Immature natural killer cell (primary cell): Measurements from ENCODE around the gene MYH14. TPM values are rescaled to one million over a fixed set of nuclear protein-coding genes. Genes with fewer than 3 reads are reported as not detected.
A peak's percentile ranks its signal among the peaks of the same experiment; 100 is the strongest.

ENCODE experiments used
- DNase-seq, 3 donors: peaks; one replicate each; pipeline ENCODE4 v3.0.0; 2022; ENCODE audit warnings: mixed read lengths in 1 of 3
- H3K27ac Mint-ChIP-seq, 6 donors: one replicate each; pipeline ENCODE4 v1.8.0; 2020; ENCODE audit warnings: mixed read lengths in 6 of 6, mild to moderate bottlenecking in 5 of 6, inconsistent platforms in 4 of 6, moderate library complexity in 3 of 6
- H3K27me3 Mint-ChIP-seq, 3 donors: one replicate each; pipeline ENCODE4 v1.8.0; 2020 to 2021; ENCODE audit warnings: low read depth in 3 of 3, mild to moderate bottlenecking in 3 of 3, mixed read lengths in 3 of 3, moderate library complexity in 3 of 3, inconsistent platforms in 1 of 3
- H3K36me3 Mint-ChIP-seq, 3 donors: one replicate each; pipeline ENCODE4 v1.8.0; 2020; ENCODE audit warnings: mixed read lengths in 3 of 3, inconsistent platforms in 2 of 3, mild to moderate bottlenecking in 2 of 3
- H3K4me1 Mint-ChIP-seq, 2 donors: one replicate each; pipeline ENCODE4 v1.8.0; 2020; ENCODE audit warnings: inconsistent platforms in 2 of 2, mild to moderate bottlenecking in 2 of 2, mixed read lengths in 2 of 2, moderate library complexity in 1 of 2
- H3K4me3 Mint-ChIP-seq, 5 donors: one replicate each; pipeline ENCODE4 v1.8.0; 2020; ENCODE audit warnings: mild to moderate bottlenecking in 5 of 5, mixed read lengths in 5 of 5, inconsistent platforms in 3 of 5, moderate library complexity in 3 of 5
- H3K9me3 Mint-ChIP-seq, 6 donors: one replicate each; pipeline ENCODE4 v1.8.0; 2020; ENCODE audit warnings: mild to moderate bottlenecking in 6 of 6, mixed read lengths in 6 of 6, inconsistent platforms in 4 of 6, moderate library complexity in 3 of 6
- polyA plus RNA-seq, 3 donors: library from polyadenylated mRNA; unstranded; fragments of 300-500 nt; fragmentation: Illumina TruSeq; gene quantifications; one replicate each; pipeline ENCODE4 v1.2.3, GENCODE V29; 2021

Gene MYH14
- polyA plus RNA-seq, 3 donors from 2014 or later, result not detected

DNA sequence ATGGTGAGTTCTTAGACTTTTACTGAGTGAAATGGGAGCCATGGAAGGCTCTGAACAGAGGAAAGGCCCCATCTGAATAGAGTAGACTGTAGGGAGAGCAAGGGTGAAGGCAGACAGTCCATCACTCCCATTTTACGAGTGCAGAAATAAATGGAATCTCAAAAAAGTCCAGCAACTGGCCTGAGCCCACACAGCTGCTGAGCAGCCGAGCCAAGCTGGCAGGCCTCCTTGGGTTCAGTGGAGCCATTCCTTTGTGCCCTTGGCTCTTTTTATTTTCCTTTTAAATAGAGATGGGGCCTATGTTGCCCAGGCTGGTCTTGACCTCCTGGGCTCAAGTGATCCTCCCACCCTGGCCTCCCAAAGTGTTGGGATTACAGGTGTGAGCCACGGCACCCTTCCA, 1.0 kb upstream of the MYH14 start:
- H3K4me1 Mint-ChIP-seq, result peaks cover 0 to 2% of the 10 kb centered on the region in 2 donors
- H3K27me3 Mint-ChIP-seq, result peaks cover 10 to 30% (median 13%) of the 10 kb centered on the region in 3 donors
- no peaks in the 10 kb centered on the region for H3K9me3 Mint-ChIP-seq
- H3K27ac Mint-ChIP-seq, result no peak overlapping the region
- peak overlapping the region in 1 of 5 donors; percentile 7 for H3K4me3 Mint-ChIP-seq
- no peaks in the 10 kb centered on the region for H3K36me3 Mint-ChIP-seq
- DNase-seq, result no peak

DNA sequence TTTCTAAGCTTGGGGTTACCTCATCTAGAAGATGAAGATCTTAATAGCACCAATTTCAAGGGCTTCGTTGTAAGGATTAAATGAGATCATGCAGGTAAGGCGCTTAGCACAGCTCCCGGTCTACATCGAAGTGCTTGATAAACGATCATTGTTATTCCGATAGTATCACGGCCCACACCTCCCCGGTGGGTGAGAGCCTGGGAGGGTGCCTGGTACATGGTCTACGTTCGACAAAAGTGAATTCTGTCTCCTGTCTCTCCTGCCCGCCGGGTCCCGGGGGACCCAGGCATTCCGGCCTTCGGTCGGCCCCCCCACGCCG, 501 bp upstream of the MYH14 start:
- H3K9me3 Mint-ChIP-seq, result no peaks in the 10 kb centered on the region
- peaks cover 9 to 30% (median 16%) of the 10 kb centered on the region in 3 donors for H3K27me3 Mint-ChIP-seq
- no peaks in the 10 kb centered on the region for H3K36me3 Mint-ChIP-seq
- H3K4me3 Mint-ChIP-seq, result peak overlapping the region in 1 of 5 donors; percentile 29
- peaks cover 0 to 2% of the 10 kb centered on the region in 2 donors for H3K4me1 Mint-ChIP-seq
- no peak for DNase-seq
- no peak overlapping the region for H3K27ac Mint-ChIP-seq

DNA sequence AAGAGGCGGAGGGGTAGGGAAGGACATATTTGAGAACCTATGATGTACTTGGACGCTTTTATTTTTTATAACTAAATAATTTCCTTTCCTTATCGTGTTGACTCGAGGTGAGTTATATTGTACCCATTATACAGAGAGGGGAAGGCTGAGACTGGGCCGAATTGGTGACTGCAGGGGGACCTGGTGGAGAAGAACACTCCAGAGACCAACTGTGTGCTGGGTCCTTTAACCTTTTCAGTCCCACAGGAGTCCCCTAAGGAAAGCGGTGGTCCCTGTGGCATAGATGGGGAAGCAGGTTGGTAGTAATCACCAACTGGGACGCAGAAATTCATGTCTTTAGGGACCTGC, 633 bp downstream of the MYH14 start:
- no peaks in the 10 kb centered on the region for H3K36me3 Mint-ChIP-seq
- H3K27me3 Mint-ChIP-seq, result peaks cover 9 to 29% (median 13%) of the 10 kb centered on the region in 3 donors
- DNase-seq, result no peak
- peaks cover 0 to 2% of the 10 kb centered on the region in 2 donors for H3K4me1 Mint-ChIP-seq
- H3K9me3 Mint-ChIP-seq, result no peaks in the 10 kb centered on the region
- H3K27ac Mint-ChIP-seq, result no peak overlapping the region
- H3K4me3 Mint-ChIP-seq, result peak overlapping the region in 1 of 5 donors; percentile 38

DNA sequence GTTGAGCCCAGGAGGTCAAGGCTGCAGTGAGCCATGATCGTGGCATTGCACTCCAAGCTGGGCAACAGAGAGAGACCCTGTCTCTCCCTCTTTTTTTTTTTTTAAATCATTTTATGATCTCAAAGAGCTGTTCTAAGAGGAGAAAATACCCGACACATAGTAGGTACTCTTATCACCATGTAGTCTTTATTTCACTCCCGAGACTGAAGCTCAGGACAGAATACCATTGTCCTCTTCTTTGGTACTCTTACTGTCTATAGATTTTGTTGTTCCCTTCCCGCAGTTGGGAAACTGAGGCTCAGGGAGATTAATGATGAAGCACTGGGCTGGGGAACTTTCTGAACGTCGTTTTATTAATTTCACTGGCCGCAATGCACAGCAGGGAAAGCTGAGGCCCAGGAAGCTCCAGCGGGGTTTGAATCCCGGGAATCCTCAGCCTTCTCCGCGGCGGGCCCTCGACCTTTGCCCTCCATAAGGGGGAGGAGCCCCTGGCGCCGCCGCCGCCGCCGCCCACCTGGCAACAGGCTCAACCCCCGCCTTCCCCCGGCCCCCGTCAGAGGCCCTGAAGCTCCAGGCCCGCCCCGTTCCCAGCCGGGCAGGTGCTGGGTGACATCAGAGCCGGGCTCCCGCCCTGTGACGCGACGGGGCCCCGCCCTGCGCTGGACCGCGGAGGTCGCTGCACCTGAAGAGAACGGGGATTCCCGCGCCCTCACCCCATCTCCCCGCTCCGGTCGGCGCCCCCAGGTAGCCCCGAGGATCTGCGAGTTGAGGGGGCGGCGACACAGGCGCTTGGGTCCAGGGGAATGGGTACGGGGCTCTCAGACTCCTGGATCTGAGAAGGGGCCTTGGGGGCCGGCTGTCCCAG, 1.6 kb downstream of the MYH14 start:
- peaks cover 0 to 2% of the 10 kb centered on the region in 2 donors for H3K4me1 Mint-ChIP-seq
- DNase-seq, result no peak
- H3K36me3 Mint-ChIP-seq, result no peaks in the 10 kb centered on the region
- peaks cover 9 to 27% (median 13%) of the 10 kb centered on the region in 3 donors for H3K27me3 Mint-ChIP-seq
- no peak overlapping the region for H3K27ac Mint-ChIP-seq
- H3K4me3 Mint-ChIP-seq, result no peak overlapping the region
- no peaks in the 10 kb centered on the region for H3K9me3 Mint-ChIP-seq

DNA sequence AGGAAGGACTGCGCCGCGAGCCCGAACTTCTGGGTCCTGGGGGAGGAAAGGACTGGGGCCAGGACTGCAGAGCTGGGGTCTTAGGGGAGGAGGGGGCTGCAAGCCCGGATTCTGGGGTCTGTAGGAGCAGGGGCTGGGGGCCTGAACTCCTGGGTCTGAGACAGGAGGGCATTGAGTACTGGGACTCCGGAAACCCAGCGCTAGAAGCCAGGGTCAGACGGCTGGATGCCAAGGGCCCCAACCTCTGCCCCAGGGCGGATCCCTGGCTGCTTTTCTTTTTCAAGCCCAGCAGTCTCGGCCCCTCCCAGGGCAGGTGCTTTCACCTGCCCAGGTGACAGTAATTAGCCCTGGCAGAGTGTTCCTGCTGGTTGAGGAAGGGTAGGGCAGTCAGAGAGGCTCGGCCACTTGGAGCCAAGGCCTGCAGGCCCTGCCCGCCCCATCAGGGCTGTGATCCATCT, 2.3 kb downstream of the MYH14 start:
- Mint-ChIP-seq H3K27me3 (peaks cover 9 to 23% (median 13%) of the 10 kb centered on the region in 3 donors), H3K4me1 (peaks cover 0 to 2% of the 10 kb centered on the region in 2 donors), H3K36me3 (no peaks in the 10 kb centered on the region), H3K27ac (no peak overlapping the region), H3K9me3 (no peaks in the 10 kb centered on the region), H3K4me3 (no peak overlapping the region)
- DNase-seq, result no peak

DNA sequence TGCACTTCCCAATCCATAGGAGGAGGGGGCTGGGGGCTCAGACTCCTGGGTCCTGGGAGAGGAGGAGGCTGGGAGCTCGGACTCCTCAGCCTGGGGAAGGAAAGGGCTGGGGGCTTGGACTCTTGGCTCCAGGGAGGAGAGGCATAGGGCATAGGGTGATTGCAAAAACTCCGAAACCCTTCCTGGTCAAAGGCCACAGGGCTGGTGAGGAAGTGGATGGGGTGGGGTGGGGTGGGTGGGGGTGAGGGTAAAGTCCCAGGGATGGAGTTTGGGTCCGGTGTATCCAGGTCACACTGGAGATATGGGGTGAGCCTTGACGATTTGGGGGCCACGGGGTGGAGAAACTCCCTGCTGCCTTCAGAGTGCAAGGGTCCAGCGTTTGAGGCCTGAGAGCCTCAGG, 2.8 kb downstream of the MYH14 start:
- H3K9me3 Mint-ChIP-seq, result no peaks in the 10 kb centered on the region
- H3K4me1 Mint-ChIP-seq, result peaks cover 0 to 2% of the 10 kb centered on the region in 2 donors
- H3K36me3 Mint-ChIP-seq, result no peaks in the 10 kb centered on the region
- no peak for DNase-seq
- H3K4me3 Mint-ChIP-seq, result no peak overlapping the region
- no peak overlapping the region for H3K27ac Mint-ChIP-seq
- peaks cover 9 to 23% (median 13%) of the 10 kb centered on the region in 3 donors for H3K27me3 Mint-ChIP-seq

DNA sequence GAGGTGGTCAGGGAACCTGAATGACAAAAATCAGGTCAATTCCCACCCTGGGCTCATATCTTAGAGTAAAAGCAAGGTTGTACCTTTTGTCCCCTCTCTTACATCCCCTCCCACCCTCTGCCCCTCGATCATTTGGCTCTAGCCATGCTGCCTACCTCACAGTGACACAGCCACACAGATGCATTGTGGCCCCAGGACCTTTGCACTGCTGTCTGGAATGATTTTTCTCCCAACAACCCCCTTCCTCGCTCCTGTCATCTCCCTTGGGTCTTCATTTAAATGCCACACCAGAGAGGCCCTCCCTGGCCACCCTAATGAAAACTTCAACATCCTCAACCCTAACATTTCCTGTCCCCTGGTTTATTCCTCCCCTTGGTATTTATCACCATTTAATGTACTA, 4.3 kb downstream of the MYH14 start:
- no peak overlapping the region for H3K4me3 Mint-ChIP-seq
- no peaks in the 10 kb centered on the region for H3K36me3 Mint-ChIP-seq
- H3K4me1 Mint-ChIP-seq, result peaks cover 0 to 2% of the 10 kb centered on the region in 2 donors
- H3K27ac Mint-ChIP-seq, result no peak overlapping the region
- H3K9me3 Mint-ChIP-seq, result no peaks in the 10 kb centered on the region
- no peak for DNase-seq
- H3K27me3 Mint-ChIP-seq, result peaks cover 7 to 17% (median 10%) of the 10 kb centered on the region in 3 donors

DNA sequence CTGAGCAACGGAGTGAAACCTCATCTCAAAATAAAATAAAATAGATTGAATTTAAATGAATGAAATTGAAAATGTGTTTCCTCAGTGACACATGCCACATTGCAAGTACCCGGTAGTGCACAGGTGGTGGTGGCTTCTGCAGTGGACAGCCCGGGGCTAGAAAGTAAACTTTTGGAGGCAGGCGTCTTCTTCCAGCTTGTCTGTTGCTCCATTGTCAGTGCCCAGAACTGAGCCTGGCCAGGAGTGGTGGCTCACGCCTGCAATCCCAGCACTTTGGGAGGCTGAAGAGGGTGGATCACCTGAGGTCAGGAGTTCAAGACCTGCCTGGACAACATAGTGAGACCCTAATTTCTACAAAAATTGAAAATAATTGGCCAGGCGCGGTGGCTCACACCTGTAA, 5.7 kb downstream of the MYH14 start:
- Mint-ChIP-seq H3K9me3 (no peaks in the 10 kb centered on the region), H3K27ac (no peak overlapping the region), H3K4me3 (no peak overlapping the region), H3K27me3 (peaks cover 5 to 11% (median 5%) of the 10 kb centered on the region in 3 donors), H3K36me3 (no peaks in the 10 kb centered on the region), H3K4me1 (peaks cover 0 to under 1% of the 10 kb centered on the region in 2 donors)
- no peak for DNase-seq

DNA sequence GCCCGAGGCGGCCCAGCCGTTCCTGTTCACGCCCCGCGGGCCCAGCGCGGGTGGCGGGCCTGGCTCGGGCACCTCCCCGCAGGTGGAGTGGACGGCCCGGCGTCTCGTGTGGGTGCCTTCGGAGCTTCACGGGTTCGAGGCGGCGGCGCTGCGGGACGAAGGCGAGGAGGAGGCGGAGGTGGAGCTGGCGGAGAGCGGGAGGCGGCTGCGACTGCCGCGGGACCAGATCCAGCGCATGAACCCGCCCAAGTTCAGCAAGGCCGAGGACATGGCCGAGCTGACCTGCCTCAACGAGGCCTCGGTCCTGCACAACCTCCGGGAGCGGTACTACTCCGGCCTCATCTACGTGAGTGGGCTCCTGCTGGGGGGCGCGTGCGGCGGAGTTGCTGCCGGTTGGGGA, 7.0 kb downstream of the MYH14 start:
- Mint-ChIP-seq H3K27ac (no peak overlapping the region), H3K4me1 (no peaks in the 10 kb centered on the region), H3K36me3 (no peaks in the 10 kb centered on the region), H3K9me3 (no peaks in the 10 kb centered on the region), H3K4me3 (no peak overlapping the region), H3K27me3 (peaks cover 5% of the 10 kb centered on the region in 3 donors)
- no peak for DNase-seq

DNA sequence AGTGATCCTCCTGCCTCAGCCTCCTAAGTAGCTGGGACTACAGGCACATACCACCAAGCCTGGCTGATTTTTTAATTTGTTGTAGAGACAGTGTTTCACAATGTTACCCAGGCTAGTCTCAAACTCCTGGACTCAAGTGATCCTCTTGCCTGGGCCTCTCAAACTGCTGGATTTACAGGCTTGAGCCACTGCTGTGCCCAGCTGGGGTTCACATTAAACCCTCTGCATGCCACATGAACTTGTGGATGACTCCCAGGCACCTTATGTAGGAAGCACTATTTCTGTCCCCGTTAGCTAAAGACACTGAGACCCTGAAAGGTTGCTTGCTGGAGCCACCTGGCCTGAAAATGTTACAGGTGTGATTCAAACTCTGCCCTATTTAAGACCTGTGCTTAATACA, 10.5 kb downstream of the MYH14 start:
- Mint-ChIP-seq H3K9me3 (no peaks in the 10 kb centered on the region), H3K27me3 (peaks cover 3 to 5% (median 3%) of the 10 kb centered on the region in 3 donors), H3K4me3 (no peak overlapping the region), H3K36me3 (no peaks in the 10 kb centered on the region), H3K27ac (no peak overlapping the region), H3K4me1 (no peaks in the 10 kb centered on the region)
- DNase-seq, result no peak

DNA sequence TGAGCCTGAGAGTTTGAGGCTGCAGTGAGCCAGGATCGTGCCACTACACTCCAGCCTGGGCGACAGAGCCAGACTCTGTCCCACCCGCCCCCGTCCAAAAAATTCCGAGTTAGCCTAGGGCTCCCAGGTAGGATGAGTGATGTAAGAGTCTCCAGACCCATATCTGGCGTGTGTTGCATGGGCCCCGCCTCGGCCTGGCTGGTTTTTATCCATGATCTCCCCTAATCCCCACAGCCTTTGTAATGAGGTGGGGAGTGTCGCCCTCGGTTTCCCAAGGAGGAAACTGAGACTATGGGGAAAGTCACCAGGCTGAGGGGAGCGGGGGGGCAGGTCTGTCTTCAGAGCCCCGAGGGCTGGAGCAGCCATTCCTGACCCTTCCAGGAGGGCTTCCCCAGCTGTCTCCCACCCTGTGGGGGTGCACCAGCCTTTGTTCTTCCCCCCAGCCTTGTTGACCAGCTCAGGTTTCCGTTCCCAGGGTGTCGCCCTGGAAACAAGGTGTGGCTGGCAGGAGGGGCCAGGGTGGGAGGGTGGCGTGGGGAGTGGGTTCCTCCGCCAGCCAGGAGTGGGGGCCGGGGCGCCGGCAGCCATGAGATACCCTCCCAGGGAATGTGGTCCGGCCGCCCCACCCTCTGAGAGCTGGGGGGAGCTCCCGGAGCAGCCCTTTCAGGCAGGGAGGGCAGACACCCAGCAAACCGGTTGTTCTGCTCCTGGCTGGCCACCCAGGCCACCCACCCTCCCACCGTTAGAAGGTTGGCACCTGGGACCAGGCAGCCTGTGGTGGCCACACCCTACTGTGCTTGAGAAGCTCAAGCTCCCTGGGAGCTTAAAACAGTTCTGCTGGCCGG, 11.5 kb downstream of the MYH14 start:
- Mint-ChIP-seq H3K4me3 (no peak overlapping the region), H3K36me3 (no peaks in the 10 kb centered on the region), H3K27ac (no peak overlapping the region), H3K4me1 (no peaks in the 10 kb centered on the region), H3K27me3 (peaks cover 3 to 5% (median 4%) of the 10 kb centered on the region in 3 donors), H3K9me3 (no peaks in the 10 kb centered on the region)
- no peak for DNase-seq

DNA sequence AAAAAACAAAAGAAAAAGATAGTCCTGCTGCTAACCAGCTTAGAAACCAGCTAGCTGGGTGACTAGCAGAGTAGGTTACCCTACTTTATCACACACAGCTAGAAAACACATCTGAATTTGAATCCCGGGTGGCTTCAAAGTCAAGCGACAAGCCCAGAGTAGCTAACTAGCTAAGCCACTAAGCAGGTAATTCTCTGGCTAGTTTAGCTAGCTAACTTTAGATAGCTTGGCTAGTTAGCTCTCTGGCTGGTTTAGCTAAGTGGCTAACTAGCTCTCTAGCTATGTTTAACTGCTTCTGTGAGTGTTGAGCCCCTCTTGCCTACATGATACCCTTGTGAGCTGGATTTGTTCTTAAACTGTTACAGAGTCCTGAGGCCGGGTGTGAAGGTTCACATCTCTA, 12.4 kb downstream of the MYH14 start:
- no peak overlapping the region for H3K4me3 Mint-ChIP-seq
- no peaks in the 10 kb centered on the region for H3K4me1 Mint-ChIP-seq
- H3K27me3 Mint-ChIP-seq, result peaks cover 3 to 5% (median 5%) of the 10 kb centered on the region in 3 donors
- H3K27ac Mint-ChIP-seq, result no peak overlapping the region
- no peaks in the 10 kb centered on the region for H3K36me3 Mint-ChIP-seq
- DNase-seq, result no peak
- H3K9me3 Mint-ChIP-seq, result no peaks in the 10 kb centered on the region

DNA sequence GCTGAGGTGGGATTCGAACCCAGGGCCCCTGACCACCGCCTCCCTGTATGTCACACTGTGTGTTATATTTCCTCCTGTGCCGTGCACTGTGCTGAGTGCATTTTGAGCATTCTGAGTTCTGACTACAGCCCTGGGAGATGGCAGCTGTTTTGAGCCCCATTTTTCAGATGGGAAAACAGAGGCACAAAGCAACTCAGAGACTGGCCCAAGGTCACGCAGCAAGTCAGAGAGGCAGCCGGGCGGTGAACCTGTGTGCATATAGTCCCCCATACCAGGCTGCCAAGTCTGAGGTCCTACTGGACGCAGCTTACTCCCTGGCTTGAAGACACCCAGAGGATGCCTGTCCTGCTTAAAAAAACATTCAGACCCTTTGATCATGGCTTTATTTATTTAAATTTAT, 17.7 kb downstream of the MYH14 start:
- DNase-seq, result no peak
- Mint-ChIP-seq H3K4me3 (no peak overlapping the region), H3K36me3 (no peaks in the 10 kb centered on the region), H3K4me1 (no peaks in the 10 kb centered on the region), H3K27me3 (peaks cover 0 to 7% (median 4%) of the 10 kb centered on the region in 3 donors), H3K27ac (no peak overlapping the region), H3K9me3 (no peaks in the 10 kb centered on the region)

DNA sequence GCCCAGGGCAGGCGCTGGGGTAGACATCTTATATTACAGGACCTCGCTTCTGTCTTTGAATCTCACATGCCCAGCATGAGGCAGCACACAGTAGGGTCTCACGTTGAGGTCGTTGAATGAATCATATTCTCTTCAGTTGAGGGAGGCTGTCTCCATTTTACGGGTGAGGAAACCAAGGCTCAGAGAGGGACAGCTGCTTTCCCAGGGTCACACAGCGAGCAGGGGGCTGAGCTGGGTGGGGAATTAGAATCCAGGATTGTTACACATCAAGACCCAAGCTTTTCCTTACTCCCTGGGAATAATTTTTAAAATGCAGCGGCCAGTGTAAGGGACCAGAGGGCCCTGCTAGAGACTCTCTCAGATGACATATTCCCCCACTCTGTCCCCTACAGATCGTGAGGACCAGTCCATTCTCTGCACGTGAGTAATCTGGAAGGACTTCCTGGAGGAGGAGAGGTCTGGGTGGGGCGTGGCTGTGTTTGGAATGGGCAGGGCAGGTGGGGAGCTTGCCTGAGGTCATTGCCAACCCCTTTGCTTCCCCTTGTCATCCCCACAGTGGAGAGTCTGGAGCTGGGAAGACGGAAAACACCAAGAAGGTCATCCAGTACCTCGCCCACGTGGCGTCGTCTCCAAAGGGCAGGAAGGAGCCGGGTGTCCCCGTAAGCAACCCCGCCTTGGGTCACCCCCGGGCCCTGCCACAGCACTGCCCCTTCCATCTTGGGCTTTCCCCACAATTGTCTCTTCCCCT, 19.4 kb downstream of the MYH14 start:
- H3K36me3 Mint-ChIP-seq, result no peaks in the 10 kb centered on the region
- no peak for DNase-seq
- no peak overlapping the region for H3K4me3 Mint-ChIP-seq
- H3K4me1 Mint-ChIP-seq, result no peaks in the 10 kb centered on the region
- no peaks in the 10 kb centered on the region for H3K9me3 Mint-ChIP-seq
- no peak overlapping the region for H3K27ac Mint-ChIP-seq
- H3K27me3 Mint-ChIP-seq, result peaks cover 0 to 7% (median 1%) of the 10 kb centered on the region in 3 donors
